Measurements from ENCODE around the gene CHCHD10. TPM values are rescaled to one million over a fixed set of nuclear protein-coding genes. Genes with fewer than 3 reads are reported as not detected.

CHCHD10 gene
- total and polyA plus RNA-seq, 2 of the 8 experiments (the other 6 are each of a cell fraction or from before 2014, with no cell fraction given) = 58.3 to 94.5 TPM

- TF ChIP-seq CHD7 (IDR thresholded peaks at IDR 0.05; ENCODE audit: insufficient replicate concordance, low read length) (no peak), BCL11A (IDR thresholded peaks at IDR 0.05; ENCODE audit: low read depth in 2 of 2, low read length in 2 of 2) (no peak), BACH1 (IDR thresholded peaks at IDR 0.05; ENCODE audit: low read length) (no peak), YY1 (IDR thresholded peaks at IDR 0.05; ENCODE audit: low read depth, low read length) (no peak), TEAD4 (IDR thresholded peaks at IDR 0.05; ENCODE audit: low read depth, low read length) (no peak), HDAC6 (IDR thresholded peaks at IDR 0.05; ENCODE audit: low read depth, low read length) (no peak), MAX (IDR thresholded peaks at IDR 0.05) (no peak), ATF3 (IDR thresholded peaks at IDR 0.05; ENCODE audit: insufficient read depth, low read depth, low read length) (no peak), SUZ12 (IDR thresholded peaks at IDR 0.05; ENCODE audit: low read length) (no peak), E2F6 (IDR thresholded peaks at IDR 0.05) (no peak), SP4 (IDR thresholded peaks at IDR 0.05; ENCODE audit: low read length) (no peak)
These were observed 14.9 kb upstream of the CHCHD10 start (continued) for GRCh38 chr22:23782703-23783102.
